GM21529 (cell line): ENCODE results near the gene METTL17.

Source experiments
- ATAC-seq: cut with Tn5 transposase; IDR thresholded peaks from one replicate; pipeline ENCODE4 v1.9.1; 2021; ENCODE audit not compliant: unreplicated experiment

The METTL17 gene

DNA sequence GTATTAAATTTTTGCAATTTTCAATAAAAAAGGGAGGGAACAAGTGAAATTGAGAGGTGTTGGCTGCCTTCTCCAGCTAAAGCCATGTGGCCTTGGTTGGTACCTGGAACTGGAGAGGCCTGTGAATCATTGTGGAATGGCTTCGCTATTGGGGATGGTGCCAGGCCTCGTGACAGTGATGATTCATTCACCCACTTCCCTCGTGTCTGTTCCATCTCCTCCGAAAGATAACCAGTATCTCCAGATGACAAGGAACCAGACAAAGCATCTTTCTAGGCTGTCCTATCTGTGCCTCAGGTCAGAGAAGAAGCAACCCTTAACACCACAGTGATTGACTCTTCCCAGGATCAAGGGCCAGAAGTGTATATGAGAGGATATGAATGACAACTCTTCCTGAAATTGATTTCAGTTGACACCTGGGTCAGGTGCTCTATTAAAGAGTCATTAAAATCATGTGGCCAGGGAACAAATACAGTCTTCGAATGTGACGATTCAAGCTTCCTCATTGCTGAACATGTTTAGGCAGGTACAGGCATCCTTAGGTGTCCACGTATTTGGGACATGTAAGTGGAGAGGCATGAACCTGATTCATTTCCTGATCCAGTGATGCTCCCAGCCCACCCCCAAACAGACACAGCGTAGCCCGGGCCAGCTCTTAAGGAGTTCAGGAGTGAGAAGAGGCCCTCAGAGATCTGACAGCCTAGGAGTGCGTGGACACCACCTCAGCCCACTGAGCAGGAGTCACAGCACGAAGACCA lies 52.1 kb downstream of the METTL17 start, which contains the start of gene RNASE7:
RNASE7 (plus strand) TSS at position 687 of the 758 bp plus-strand sequence. CDS start 631 bp downstream, outside the sequence.
- no peak for ATAC-seq

DNA sequence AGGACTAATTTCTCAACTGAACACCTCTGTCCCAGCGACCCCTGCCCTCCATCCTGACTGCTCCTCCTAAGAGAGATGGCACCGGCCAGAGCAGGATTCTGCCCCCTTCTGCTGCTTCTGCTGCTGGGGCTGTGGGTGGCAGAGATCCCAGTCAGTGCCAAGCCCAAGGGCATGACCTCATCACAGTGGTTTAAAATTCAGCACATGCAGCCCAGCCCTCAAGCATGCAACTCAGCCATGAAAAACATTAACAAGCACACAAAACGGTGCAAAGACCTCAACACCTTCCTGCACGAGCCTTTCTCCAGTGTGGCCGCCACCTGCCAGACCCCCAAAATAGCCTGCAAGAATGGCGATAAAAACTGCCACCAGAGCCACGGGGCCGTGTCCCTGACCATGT lies 53.1 kb downstream of the METTL17 start:
- no peak for ATAC-seq

DNA sequence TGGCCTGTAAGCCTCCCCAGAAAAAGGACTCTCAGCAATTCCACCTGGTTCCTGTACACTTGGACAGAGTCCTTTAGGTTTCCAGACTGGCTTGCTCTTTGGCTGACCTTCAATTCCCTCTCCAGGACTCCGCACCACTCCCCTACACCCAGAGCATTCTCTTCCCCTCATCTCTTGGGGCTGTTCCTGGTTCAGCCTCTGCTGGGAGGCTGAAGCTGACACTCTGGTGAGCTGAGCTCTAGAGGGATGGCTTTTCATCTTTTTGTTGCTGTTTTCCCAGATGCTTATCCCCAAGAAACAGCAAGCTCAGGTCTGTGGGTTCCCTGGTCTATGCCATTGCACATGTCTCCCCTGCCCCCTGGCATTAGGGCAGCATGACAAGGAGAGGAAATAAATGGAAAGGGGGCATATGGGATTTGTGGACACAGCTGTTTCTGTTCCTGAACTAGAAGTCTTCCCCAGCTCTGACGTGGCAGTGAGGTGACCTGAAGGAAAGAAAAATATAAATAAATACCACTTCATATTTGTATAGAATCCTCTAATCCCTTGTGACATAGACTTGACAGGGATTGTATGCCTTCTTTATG lies 53.7 kb downstream of the METTL17 start:
- no peak for ATAC-seq

DNA sequence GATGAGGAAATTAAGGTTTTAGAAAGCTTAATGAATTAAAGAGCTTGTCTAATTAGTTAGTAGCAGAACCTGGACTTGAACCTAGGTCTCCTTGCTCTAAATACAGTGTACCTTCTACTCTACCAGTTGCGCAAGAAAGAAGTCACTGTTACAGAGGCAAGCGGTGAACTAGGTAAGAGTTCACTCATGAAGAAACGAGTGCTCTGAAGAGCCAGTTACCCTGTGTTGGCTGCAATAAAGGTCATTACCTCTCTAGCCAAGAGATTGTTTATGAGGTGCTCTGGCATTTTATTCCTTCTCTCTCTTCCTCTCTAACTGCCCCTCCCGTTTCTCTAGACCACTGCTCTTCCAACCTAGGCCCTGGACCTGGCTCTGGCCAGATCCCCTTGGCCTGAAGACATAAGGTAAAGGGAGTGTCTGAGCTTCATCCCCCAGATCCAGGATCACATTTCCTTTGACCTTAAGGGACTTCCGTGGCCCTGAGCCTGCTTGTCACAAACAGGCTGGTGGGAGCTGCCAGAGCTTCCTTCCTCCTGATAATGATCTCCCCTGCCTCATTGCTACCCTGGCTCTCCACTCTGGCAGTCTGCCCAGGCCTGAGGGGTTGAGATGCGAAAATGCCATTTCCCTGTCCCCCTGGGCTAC lies 54.3 kb downstream of the METTL17 start:
- ATAC-seq: no peak
